HepG2 (cell line): ENCODE results near the gene GLB1L. TPM values are rescaled to one million over a fixed set of nuclear protein-coding genes. Genes with fewer than 3 reads are reported as not detected.

Experiments
- AKNA ChIP-seq: sonication (generic); formaldehyde crosslinking; IDR thresholded peaks from 2 replicates; pipeline ENCODE4 v1.4.0; 2020; ENCODE audit warnings: missing genetic modification reagents, borderline replicate concordance
- ATF4 ChIP-seq, 2 experiments: fragments of 450-650 bp in 1 of 2; sonication (generic) in 1 of 2; formaldehyde crosslinking; IDR thresholded peaks; 2 replicates each; pipeline versions ENCODE4 v1.5.0 to v1.8.0; 2020 to 2022; ENCODE audit warnings: mild to moderate bottlenecking in 1 of 2, missing genetic modification reagents in 1 of 2
- HMG20A ChIP-seq: IDR thresholded peaks from 2 replicates; pipeline ENCODE4 v1.6.1; 2016; ENCODE audit warnings: borderline replicate concordance
- KLF6 ChIP-seq: IDR thresholded peaks from 2 replicates; pipeline ENCODE4 v1.8.0; 2016; ENCODE audit warnings: missing biosample characterization, missing genetic modification reagents
- MEIS2 ChIP-seq: sonication (generic); formaldehyde crosslinking; IDR thresholded peaks from 2 replicates; pipeline ENCODE4 v1.9.0; 2021; ENCODE audit warnings: mild to moderate bottlenecking, missing genetic modification reagents
- RCOR2 ChIP-seq: IDR thresholded peaks from 2 replicates; pipeline ENCODE4 v1.6.1; 2016; ENCODE audit warnings: missing biosample characterization, missing genetic modification reagents
- SALL2 ChIP-seq: sonication (generic); formaldehyde crosslinking; IDR thresholded peaks from 2 replicates; pipeline ENCODE4 v1.8.1; 2023; ENCODE audit warnings: mild to moderate bottlenecking, missing genetic modification reagents, inconsistent platforms
- ZNF205 ChIP-seq: IDR thresholded peaks from 2 replicates; pipeline ENCODE4 v1.6.1; 2018; ENCODE audit warnings: missing biosample characterization, missing genetic modification reagents
- ZNF383 ChIP-seq: sonication (generic); formaldehyde crosslinking; IDR thresholded peaks from 2 replicates; pipeline ENCODE4 v1.4.0; 2020; ENCODE audit warnings: missing genetic modification reagents, mild to moderate bottlenecking, borderline replicate concordance
- ZNF460 ChIP-seq: sonication (generic); formaldehyde crosslinking; IDR thresholded peaks from 2 replicates; pipeline ENCODE4 v1.5.1; 2020; ENCODE audit warnings: missing genetic modification reagents, mild to moderate bottlenecking, borderline replicate concordance
- ZNF556 ChIP-seq: sonication (generic); formaldehyde crosslinking; IDR thresholded peaks from 2 replicates; pipeline ENCODE4 v1.4.0; 2020; ENCODE audit warnings: mild to moderate bottlenecking, missing genetic modification reagents, borderline replicate concordance
- ZNF839 ChIP-seq: sonication (generic); formaldehyde crosslinking; IDR thresholded peaks from 2 replicates; pipeline ENCODE4 v1.4.0; 2020; ENCODE audit warnings: missing genetic modification reagents, mild to moderate bottlenecking, borderline replicate concordance
- polyA plus RNA-seq, 8 experiments: library from polyadenylated mRNA; depleted of rRNA in 3 of 8; stranded (reverse) in 7 of 8; unstranded in 1 of 8; fragments of >200 nt; fragmentation: Illumina TruSeq in 4 of 8; extraction: Trizol in 4 of 8; gene quantifications; 2 replicates each; pipeline versions ENCODE4 v1.2.1 to v1.2.3, GENCODE V29; 2011 to 2016; ENCODE audit warnings: low read depth in 4 of 8, missing spikeins in 1 of 8, mixed read lengths in 1 of 8; ENCODE audit not compliant: insufficient read depth in 1 of 8
- total RNA-seq, 5 experiments: library from RNA; depleted of rRNA; stranded (reverse); fragments of >200 nt; fragmentation: Illumina TruSeq; extraction: Trizol; gene quantifications; 2 replicates each; pipeline ENCODE4 v1.2.3, GENCODE V29; 2016; ENCODE audit warnings: low read depth in 1 of 5
- TF ChIP-seq, protein P1 (sequence below): sonication (generic); formaldehyde crosslinking; IDR thresholded peaks from 2 replicates; pipeline ENCODE4 v1.4.0; 2020; ENCODE audit warnings: missing genetic modification reagents
- TF ChIP-seq, protein P2 (sequence below): sonication (generic); formaldehyde crosslinking; IDR thresholded peaks from 2 replicates; pipeline ENCODE4 v1.8.0; 2022; ENCODE audit warnings: missing genetic modification reagents, mild to moderate bottlenecking, inconsistent platforms, borderline replicate concordance

Gene GLB1L
- total and polyA plus RNA-seq, 2 of the 13 experiments (the other 11 are each of a cell fraction or from before 2014, with no cell fraction given), result 6.8 to 7.3 TPM

DNA sequence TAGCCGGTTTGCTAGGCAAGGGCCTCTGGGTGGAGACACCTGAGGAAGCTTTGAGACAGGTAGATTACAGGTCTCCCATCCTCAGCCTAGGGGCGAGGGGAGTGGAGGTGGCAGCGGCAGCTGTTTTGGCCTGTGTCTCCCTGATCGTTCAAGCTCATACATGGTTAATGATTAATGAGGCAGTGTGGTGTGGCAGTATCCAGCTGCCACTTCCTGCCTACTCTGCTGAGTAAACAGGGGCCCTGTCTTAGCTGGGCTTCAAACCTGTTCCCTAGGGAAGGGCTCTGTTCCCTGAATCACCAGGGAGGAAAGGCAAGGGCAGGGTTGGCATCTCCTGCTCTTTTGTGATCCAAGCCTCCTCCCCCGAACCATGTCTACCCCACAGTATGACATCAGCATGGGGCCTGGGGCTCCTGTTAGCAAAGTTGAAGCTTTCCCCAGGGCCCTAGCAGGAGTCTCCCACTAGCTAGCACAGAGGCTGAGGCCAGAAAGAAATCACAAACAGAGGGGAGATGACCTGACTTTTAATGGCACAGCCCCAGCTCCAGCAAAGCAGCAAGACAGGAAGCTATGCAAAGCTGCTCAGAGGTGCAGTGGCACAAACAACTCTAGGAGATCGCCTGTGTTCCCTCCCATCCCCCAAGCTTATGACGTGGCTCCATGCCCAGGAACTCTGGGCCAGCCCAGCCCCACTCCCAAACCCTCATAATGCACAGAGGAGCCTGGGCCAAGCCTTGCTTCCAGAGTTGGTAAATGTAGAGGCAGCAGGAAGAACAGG lies 4.1 kb upstream of the GLB1L start (continued):
- TF ChIP-seq AKNA (CRISPR knock-in tag) (no peak), ZNF205 (CRISPR knock-in tag) (peak; percentile 51; the same call in 1 of the 2 replicates), HMG20A (CRISPR knock-in tag) (peak; percentile 38; the same call in 1 of the 2 replicates), ZNF383 (CRISPR knock-in tag) (no peak; the same call in 1 of the 2 replicates), SALL2 (CRISPR knock-in tag) (peak; percentile 61; the same call in 1 of the 2 replicates), ZNF556 (CRISPR knock-in tag) (peak; percentile 91), RCOR2 (CRISPR knock-in tag) (no peak), ZNF839 (CRISPR knock-in tag) (no peak), MEIS2 (CRISPR knock-in tag) (peak; percentile 67; the same call in 1 of the 2 replicates), ATF4 (CRISPR knock-in tag; IDR thresholded peaks at IDR 0.05) (0 out of 4 replicates have a peak, but pooled peaks of 1 of the 2 experiments have one; percentile 37), ZNF460 (CRISPR knock-in tag) (peak; percentile 17; the same call in 1 of the 2 replicates), KLF6 (no peak; the same call in none of the 2 replicates)
- TF ChIP-seq, protein P1, sequence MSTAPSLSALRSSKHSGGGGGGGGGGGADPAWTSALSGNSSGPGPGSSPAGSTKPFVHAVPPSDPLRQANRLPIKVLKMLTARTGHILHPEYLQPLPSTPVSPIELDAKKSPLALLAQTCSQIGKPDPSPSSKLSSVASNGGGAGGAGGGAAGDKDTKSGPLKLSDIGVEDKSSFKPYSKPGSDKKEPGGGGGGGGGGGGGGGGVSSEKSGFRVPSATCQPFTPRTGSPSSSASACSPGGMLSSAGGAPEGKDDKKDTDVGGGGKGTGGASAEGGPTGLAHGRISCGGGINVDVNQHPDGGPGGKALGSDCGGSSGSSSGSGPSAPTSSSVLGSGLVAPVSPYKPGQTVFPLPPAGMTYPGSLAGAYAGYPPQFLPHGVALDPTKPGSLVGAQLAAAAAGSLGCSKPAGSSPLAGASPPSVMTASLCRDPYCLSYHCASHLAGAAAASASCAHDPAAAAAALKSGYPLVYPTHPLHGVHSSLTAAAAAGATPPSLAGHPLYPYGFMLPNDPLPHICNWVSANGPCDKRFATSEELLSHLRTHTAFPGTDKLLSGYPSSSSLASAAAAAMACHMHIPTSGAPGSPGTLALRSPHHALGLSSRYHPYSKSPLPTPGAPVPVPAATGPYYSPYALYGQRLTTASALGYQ (CRISPR knock-in tag), result peak; percentile 45; the same call in 1 of the 2 replicates
- TF ChIP-seq, protein P2, sequence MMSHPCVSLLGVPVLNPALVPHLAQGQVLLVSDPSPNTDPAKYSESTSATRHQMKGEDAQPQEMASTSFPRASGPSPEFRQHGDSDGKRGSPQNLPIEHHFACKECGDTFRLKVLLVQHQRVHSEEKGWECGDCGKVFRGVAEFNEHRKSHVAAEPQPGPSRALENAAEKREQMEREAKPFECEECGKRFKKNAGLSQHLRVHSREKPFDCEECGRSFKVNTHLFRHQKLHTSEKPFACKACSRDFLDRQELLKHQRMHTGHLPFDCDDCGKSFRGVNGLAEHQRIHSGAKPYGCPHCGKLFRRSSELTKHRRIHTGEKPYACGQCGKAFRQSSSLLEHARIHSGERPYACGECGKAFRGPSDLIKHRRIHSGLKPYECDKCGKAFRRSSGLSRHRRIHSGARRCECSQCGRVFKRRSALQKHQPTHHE (CRISPR knock-in tag), result 0 out of 2 replicates have a peak, but pooled peaks have one; percentile 4
